Mucosa of descending colon (tissue), 3 donors: Measurements from ENCODE around the gene PLXNA4. TPM values are rescaled to one million over a fixed set of nuclear protein-coding genes. Genes with fewer than 3 reads are reported as not detected.
A peak's percentile ranks its signal among the peaks of the same experiment; 100 is the strongest.

ENCODE experiments used
- ATAC-seq: fragments of 200-7000 bp; cut with Tn5 transposase; one replicate; pipeline ENCODE4 v1.9.1; 2020; ENCODE audit warnings: mild to moderate bottlenecking, moderate library complexity
- DNase-seq, 3 donors: peaks; one replicate each; pipeline ENCODE4 v3.0.0-alpha.2; 2020
- H3K36me3 ChIP-seq: fragments of 200-600 bp; one replicate; pipeline ENCODE4 v1.8.0; 2021; ENCODE audit warnings: low read depth, mild to moderate bottlenecking
- H3K4me1 ChIP-seq: fragments of 200-600 bp; one replicate; pipeline ENCODE4 v1.8.0; 2021; ENCODE audit warnings: low read depth, mild to moderate bottlenecking
- H3K4me3 ChIP-seq: fragments of 200-600 bp; one replicate; pipeline ENCODE4 v1.8.0; 2021; ENCODE audit warnings: mild to moderate bottlenecking
- H3K9me3 ChIP-seq: fragments of 200-600 bp; one replicate; pipeline ENCODE4 v1.8.0; 2021; ENCODE audit warnings: mild to moderate bottlenecking
- intact Hi-C, 2 donors: fragments of 100-400 bp; cut with DNase I in 1 of 2; cut with micrococcal nuclease in 1 of 2; formaldehyde crosslinking; loops; one replicate each; pipeline versions ENCODE4 v1.11.0 to v1.11.1; 2022; cut with DNase I, micrococcal nuclease
- total RNA-seq, 3 donors: library from RNA; stranded (reverse); fragmentation: NEBNext Ultra II Directional in 2 of 3; extraction: Animal tissue kit (Norgen Biotek cat#: 25700) in 2 of 3; gene quantifications; one replicate each; pipeline versions ENCODE4 v1.2.1 to v1.2.4, GENCODE V29; 2021 to 2023
- TF ChIP-seq, protein P1 (sequence below): fragments of 200-600 bp; IDR thresholded peaks from one replicate; pipeline ENCODE4 v1.8.0; 2022; ENCODE audit warnings: antibody characterized with exemption, mild to moderate bottlenecking
- donor health status: DM: no; HTN: no; CAD: no; lungs with moderate emphysema.
- donor health status: DM: no; HTN: no; CAD: no.
- donor health status: DM: no; HTN: yes; CAD: no.

PLXNA4 gene
- total RNA-seq, 3 donors from 2014 or later = 0.78 to 3.5 (median 2.7) TPM

DNA sequence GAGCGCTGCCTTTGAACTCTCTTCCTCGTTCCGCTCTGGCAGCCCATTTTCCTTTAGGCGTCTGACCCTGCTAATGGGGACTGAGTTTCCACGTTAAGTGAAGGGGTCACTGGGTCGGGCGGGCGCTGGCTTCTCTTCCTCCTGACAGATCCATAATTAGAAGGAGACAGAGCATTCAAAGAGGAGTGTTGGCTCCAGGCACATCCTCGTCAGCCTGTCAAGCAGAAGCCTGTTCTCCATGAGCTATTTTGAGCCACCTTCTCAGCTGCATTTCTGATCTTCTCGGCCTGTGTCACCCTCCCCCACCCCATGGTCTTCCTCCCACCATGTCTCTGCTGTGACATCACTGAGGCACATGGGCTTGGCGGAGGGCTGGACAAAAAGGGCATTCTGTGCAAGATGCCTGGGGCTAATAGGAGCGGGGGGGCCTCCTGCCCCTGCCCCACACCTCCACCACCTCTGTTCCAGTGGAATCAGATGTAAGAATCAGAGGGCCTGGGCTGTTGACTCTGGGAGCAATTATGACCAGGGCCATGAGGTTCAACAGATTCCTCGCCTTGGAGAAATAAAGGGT is 248.1 kb downstream of the PLXNA4 start:
- ATAC-seq (no peak), DNase-seq (no peak)
- TF ChIP-seq, protein P1, sequence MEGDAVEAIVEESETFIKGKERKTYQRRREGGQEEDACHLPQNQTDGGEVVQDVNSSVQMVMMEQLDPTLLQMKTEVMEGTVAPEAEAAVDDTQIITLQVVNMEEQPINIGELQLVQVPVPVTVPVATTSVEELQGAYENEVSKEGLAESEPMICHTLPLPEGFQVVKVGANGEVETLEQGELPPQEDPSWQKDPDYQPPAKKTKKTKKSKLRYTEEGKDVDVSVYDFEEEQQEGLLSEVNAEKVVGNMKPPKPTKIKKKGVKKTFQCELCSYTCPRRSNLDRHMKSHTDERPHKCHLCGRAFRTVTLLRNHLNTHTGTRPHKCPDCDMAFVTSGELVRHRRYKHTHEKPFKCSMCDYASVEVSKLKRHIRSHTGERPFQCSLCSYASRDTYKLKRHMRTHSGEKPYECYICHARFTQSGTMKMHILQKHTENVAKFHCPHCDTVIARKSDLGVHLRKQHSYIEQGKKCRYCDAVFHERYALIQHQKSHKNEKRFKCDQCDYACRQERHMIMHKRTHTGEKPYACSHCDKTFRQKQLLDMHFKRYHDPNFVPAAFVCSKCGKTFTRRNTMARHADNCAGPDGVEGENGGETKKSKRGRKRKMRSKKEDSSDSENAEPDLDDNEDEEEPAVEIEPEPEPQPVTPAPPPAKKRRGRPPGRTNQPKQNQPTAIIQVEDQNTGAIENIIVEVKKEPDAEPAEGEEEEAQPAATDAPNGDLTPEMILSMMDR = no peak
- Histone ChIP-seq H3K36me3 (no peaks in the 10 kb centered on the region), H3K4me3 (no peak overlapping the region), H3K4me1 (no peaks in the 10 kb centered on the region), H3K9me3 (no peaks in the 10 kb centered on the region)
- intact Hi-C loops = loop anchor here in 1 of 2 donors (10.0 kb wide), 1 partner anchor 167 kb away; no protein-coding TSS in a partner anchor

DNA sequence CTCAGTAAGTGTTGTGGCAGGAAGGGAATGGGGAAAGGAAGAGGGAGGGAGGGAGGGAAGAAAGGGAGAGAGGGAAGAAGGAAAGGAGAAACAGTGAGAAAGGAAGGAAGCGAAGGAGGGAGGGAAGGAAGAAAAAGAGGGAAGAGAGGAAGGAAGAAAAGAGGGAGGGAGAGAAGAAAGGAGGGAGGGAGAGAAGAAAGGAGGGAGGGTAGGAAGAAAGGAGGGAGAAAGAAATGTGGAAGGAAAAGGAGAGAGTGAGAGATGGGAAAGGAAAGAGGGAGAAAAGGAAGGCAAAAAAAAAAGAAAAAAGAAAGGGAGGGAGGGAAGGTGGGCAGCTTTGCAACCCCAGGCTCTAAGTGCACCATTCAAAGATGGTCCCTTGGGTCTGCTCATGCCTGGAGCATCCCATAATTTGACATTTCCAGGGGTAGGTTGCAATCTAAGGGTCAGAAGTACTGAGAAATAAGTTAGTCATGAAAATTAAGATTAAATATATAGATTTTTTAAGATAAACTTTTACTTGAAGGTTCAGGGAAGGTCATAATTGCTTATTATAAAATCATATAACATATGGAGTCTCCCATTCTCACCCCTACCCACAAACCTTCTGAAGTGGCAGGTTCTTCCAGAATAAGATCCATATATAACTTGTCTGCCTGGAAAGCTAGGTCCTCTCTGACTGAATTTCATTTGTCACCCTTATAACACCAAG is 249.2 kb downstream of the PLXNA4 start:
- no peak for DNase-seq
- intact Hi-C loops = loop anchor here in 1 of 2 donors (10.0 kb wide), 1 partner anchor 168 kb away; no protein-coding TSS in a partner anchor
- no peaks in the 10 kb centered on the region for H3K9me3 ChIP-seq
- H3K4me3 ChIP-seq = no peak overlapping the region
- no peak for ATAC-seq
- H3K36me3 ChIP-seq = no peaks in the 10 kb centered on the region
- TF ChIP-seq, protein P1 = no peak
- H3K4me1 ChIP-seq = no peaks in the 10 kb centered on the region

- H3K36me3 ChIP-seq = no peaks in the 10 kb centered on the region
- intact Hi-C loops = loop anchor here in 1 of 2 donors (10.0 kb wide), 1 partner anchor 172 kb away; no protein-coding TSS in a partner anchor
- DNase-seq (no peak), ATAC-seq (no peak)
- TF ChIP-seq, protein P1 = no peak
- H3K4me1 ChIP-seq = peaks cover 11% of the 10 kb centered on the region
- H3K9me3 ChIP-seq = no peaks in the 10 kb centered on the region
- no peak overlapping the region for H3K4me3 ChIP-seq
These were observed 253.3 kb downstream of the PLXNA4 start for GRCh38 chr7:132322970-132323369.

DNA sequence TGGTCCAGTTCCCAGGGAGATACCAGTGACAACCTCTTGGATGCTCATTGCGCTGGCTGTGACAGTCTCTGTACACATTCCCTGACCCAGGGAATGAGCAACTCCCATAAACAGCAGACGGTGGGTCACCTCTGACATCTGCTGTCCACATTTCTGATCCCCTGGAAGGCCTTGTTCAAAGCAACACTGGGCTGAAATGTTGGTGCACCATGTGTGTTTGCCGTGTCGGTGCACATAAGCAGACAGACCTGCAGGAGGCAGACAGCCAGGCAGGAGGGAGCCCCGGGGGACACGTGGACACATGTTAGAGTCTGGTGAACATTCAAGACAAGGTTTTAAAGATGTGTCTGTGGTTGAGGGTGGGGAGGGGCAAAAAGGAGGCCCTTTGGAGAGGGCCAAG is 254.9 kb downstream of the PLXNA4 start:
- ATAC-seq (no peak), DNase-seq (no peak)
- TF ChIP-seq, protein P1 = no peak
- Histone ChIP-seq H3K36me3 (no peaks in the 10 kb centered on the region), H3K9me3 (no peaks in the 10 kb centered on the region), H3K4me1 (peaks cover 11% of the 10 kb centered on the region), H3K4me3 (no peak overlapping the region)
- intact Hi-C loops = loop anchor here in 1 of 2 donors (10.0 kb wide), 1 partner anchor 173 kb away; no protein-coding TSS in a partner anchor

GRCh38 chr7:132319481-132319880 is 256.8 kb downstream of the PLXNA4 start:
- peaks cover 11% of the 10 kb centered on the region for H3K4me1 ChIP-seq
- peak in 1 of 3 donors; percentile 35 for DNase-seq
- TF ChIP-seq, protein P1 = no peak
- H3K4me3 ChIP-seq = no peak overlapping the region
- H3K9me3 ChIP-seq = no peaks in the 10 kb centered on the region
- intact Hi-C loops = loop anchor here (5.0 kb wide), 1 partner anchor 263 kb away; no protein-coding TSS in a partner anchor
- no peaks in the 10 kb centered on the region for H3K36me3 ChIP-seq
- peak; percentile 74 for ATAC-seq
